Hepatocyte (in vitro differentiated cells): Measurements from ENCODE around the gene ACTL10.

Source experiments
- CTCF ChIP-seq: fragments of 200-600 bp; sonication (generic); IDR thresholded peaks from 2 replicates; pipeline ENCODE4 v1.5.1; 2016; ENCODE audit warnings: antibody characterized with exemption, mild to moderate bottlenecking; ENCODE audit not compliant: poor library complexity
- EZH2phosphoT487 ChIP-seq: fragments of 200-600 bp; sonication (generic); IDR thresholded peaks from one replicate; pipeline ENCODE4 v1.6.1; 2018; ENCODE audit warnings: antibody characterized with exemption, mild to moderate bottlenecking, low read depth, moderate library complexity; ENCODE audit not compliant: unreplicated experiment, severe bottlenecking

- TF ChIP-seq CTCF: no peak
- TF ChIP-seq EZH2phosphoT487: no peak
Observed at GRCh38 chr20:33681728-33682353, 15.1 kb downstream of the ACTL10 start.
